ENCODE results near the gene CHP1. TPM values are rescaled to one million over a fixed set of nuclear protein-coding genes. Genes with fewer than 3 reads are reported as not detected.

Gene CHP1
- total RNA-seq, 1 experiment from 2014 or later, result 76.5 TPM

DNA sequence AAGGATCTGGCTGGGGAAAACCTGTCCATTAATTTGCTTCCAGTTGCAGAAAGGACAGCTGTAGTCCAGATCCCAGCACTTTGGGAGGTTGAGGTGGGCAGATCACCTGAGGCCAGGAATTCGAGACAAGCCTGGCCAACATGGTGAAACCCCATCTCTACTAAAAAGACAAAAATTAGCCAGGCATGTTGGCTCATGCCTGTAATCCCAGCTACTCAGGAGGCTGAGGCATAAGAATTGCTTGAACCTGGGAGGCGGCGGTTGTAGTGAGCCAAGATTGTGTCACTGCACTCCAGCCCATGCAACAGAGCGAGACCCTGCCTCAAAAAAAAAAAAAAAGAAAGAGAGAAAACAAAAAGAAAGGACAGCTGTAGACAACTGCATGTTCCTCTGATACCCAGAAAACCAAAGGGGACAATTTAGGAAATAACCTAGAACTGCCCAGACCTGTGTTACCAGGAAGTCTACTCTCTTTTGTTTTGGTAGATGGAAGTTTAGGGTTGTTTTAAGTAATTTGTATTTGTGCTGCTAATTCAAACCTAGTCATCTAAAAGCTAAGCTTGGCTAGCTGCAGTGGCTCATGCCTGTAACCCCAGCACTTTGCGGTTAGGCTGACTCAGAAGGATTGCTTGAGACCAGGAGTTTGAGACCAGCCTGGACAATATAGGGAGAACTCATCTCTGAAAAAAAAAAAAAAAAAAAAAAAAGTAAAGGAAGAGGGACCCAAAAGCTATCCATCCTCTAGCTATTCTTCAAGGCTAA is 23.2 kb upstream of the CHP1 start:
- Mint-ChIP-seq H3K4me3 (no peak overlapping the region), H3K27ac (0 out of 2 replicates have a peak overlapping the region, but pooled peaks have one; percentile 33), H3K36me3 (no peaks in the 10 kb centered on the region), H3K4me1 (peaks cover 7% of the 10 kb centered on the region), H3K9me3 (no peaks in the 10 kb centered on the region), H3K27me3 (ENCODE audit: low read depth) (no peaks in the 10 kb centered on the region)
- POLR2A ChIA-PET, result no interaction called here
- CTCF ChIA-PET, result interaction anchor here (0.6 kb wide), 1 partner anchor 24 kb away, joined by 3 read pairs; no protein-coding TSS in a partner anchor
- no peak for TF ChIP-seq ZNF219 (CRISPR knock-in tag; IDR thresholded peaks at IDR 0.05; ENCODE audit: borderline replicate concordance)
- TF ChIP-seq SP1 (CRISPR knock-in tag; conservative IDR thresholded peaks at IDR 0.05), result no peak
- no peak for TF ChIP-seq E2F5 (CRISPR knock-in tag; IDR thresholded peaks at IDR 0.05)
- TF ChIP-seq NR2C2 (CRISPR knock-in tag; IDR thresholded peaks at IDR 0.05), result no peak
- no peak for TF ChIP-seq PRRX2 (CRISPR knock-in tag; IDR thresholded peaks at IDR 0.05)
- no peak for TF ChIP-seq RORB (CRISPR knock-in tag; IDR thresholded peaks at IDR 0.05)
- no peak for TF ChIP-seq MYBL2 (CRISPR knock-in tag; IDR thresholded peaks at IDR 0.05)
- TF ChIP-seq, protein P1, sequence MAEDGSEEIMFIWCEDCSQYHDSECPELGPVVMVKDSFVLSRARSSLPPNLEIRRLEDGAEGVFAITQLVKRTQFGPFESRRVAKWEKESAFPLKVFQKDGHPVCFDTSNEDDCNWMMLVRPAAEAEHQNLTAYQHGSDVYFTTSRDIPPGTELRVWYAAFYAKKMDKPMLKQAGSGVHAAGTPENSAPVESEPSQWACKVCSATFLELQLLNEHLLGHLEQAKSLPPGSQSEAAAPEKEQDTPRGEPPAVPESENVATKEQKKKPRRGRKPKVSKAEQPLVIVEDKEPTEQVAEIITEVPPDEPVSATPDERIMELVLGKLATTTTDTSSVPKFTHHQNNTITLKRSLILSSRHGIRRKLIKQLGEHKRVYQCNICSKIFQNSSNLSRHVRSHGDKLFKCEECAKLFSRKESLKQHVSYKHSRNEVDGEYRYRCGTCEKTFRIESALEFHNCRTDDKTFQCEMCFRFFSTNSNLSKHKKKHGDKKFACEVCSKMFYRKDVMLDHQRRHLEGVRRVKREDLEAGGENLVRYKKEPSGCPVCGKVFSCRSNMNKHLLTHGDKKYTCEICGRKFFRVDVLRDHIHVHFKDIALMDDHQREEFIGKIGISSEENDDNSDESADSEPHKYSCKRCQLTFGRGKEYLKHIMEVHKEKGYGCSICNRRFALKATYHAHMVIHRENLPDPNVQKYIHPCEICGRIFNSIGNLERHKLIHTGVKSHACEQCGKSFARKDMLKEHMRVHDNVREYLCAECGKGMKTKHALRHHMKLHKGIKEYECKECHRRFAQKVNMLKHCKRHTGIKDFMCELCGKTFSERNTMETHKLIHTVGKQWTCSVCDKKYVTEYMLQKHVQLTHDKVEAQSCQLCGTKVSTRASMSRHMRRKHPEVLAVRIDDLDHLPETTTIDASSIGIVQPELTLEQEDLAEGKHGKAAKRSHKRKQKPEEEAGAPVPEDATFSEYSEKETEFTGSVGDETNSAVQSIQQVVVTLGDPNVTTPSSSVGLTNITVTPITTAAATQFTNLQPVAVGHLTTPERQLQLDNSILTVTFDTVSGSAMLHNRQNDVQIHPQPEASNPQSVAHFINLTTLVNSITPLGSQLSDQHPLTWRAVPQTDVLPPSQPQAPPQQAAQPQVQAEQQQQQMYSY (CRISPR knock-in tag; IDR thresholded peaks at IDR 0.05), result no peak
- TF ChIP-seq, protein P2, sequence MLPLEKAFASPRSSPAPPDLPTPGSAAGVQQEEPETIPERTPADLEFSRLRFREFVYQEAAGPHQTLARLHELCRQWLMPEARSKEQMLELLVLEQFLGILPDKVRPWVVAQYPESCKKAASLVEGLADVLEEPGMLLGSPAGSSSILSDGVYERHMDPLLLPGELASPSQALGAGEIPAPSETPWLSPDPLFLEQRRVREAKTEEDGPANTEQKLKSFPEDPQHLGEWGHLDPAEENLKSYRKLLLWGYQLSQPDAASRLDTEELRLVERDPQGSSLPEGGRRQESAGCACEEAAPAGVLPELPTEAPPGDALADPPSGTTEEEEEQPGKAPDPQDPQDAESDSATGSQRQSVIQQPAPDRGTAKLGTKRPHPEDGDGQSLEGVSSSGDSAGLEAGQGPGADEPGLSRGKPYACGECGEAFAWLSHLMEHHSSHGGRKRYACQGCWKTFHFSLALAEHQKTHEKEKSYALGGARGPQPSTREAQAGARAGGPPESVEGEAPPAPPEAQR (CRISPR knock-in tag; IDR thresholded peaks at IDR 0.05), result no peak
- TF ChIP-seq, protein P3, sequence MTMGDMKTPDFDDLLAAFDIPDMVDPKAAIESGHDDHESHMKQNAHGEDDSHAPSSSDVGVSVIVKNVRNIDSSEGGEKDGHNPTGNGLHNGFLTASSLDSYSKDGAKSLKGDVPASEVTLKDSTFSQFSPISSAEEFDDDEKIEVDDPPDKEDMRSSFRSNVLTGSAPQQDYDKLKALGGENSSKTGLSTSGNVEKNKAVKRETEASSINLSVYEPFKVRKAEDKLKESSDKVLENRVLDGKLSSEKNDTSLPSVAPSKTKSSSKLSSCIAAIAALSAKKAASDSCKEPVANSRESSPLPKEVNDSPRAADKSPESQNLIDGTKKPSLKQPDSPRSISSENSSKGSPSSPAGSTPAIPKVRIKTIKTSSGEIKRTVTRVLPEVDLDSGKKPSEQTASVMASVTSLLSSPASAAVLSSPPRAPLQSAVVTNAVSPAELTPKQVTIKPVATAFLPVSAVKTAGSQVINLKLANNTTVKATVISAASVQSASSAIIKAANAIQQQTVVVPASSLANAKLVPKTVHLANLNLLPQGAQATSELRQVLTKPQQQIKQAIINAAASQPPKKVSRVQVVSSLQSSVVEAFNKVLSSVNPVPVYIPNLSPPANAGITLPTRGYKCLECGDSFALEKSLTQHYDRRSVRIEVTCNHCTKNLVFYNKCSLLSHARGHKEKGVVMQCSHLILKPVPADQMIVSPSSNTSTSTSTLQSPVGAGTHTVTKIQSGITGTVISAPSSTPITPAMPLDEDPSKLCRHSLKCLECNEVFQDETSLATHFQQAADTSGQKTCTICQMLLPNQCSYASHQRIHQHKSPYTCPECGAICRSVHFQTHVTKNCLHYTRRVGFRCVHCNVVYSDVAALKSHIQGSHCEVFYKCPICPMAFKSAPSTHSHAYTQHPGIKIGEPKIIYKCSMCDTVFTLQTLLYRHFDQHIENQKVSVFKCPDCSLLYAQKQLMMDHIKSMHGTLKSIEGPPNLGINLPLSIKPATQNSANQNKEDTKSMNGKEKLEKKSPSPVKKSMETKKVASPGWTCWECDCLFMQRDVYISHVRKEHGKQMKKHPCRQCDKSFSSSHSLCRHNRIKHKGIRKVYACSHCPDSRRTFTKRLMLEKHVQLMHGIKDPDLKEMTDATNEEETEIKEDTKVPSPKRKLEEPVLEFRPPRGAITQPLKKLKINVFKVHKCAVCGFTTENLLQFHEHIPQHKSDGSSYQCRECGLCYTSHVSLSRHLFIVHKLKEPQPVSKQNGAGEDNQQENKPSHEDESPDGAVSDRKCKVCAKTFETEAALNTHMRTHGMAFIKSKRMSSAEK (CRISPR knock-in tag; IDR thresholded peaks at IDR 0.05; ENCODE audit: borderline replicate concordance), result no peak
- no peak for TF ChIP-seq ZNF416 (CRISPR knock-in tag; IDR thresholded peaks at IDR 0.05)
- TF ChIP-seq NR1H2 (CRISPR knock-in tag; IDR thresholded peaks at IDR 0.05), result no peak
- no peak for TF ChIP-seq ESRRA (CRISPR knock-in tag; IDR thresholded peaks at IDR 0.05; ENCODE audit: borderline replicate concordance)
- TF ChIP-seq USF1 (CRISPR knock-in tag; IDR thresholded peaks at IDR 0.05), result no peak
- ATAC-seq (no peak), DNase-seq (ENCODE audit: low spot score) (no peak)
